Motor neuron (in vitro differentiated cells): ENCODE measurements around the gene PLCD3. TPM values are rescaled to one million over a fixed set of nuclear protein-coding genes. Genes with fewer than 3 reads are reported as not detected.

ENCODE experiments used
- ATAC-seq, 8 experiments: fragments of 200-7000 bp; cut with Tn5 transposase; replicated peaks in 6 of 8; 2 replicates each; pipeline ENCODE4 v1.8.0; 2021; ENCODE audit warnings: mild to moderate bottlenecking in 8 of 8, moderate library complexity in 8 of 8
- H3K27ac ChIP-seq, 2 donors: fragments of 250-450 bp; sonication (Bioruptor Pico); 2 replicates each; pipeline ENCODE4 v1.9.0; 2021; ENCODE audit warnings: antibody characterized with exemption in 2 of 2, mild to moderate bottlenecking in 2 of 2, moderate library complexity in 1 of 2
- H3K4me1 ChIP-seq, 2 donors: fragments of 250-450 bp; sonication (Bioruptor Pico); replicated peaks in 1 of 2; 2 replicates each; pipeline ENCODE4 v1.6.1; 2021; ENCODE audit warnings: antibody characterized with exemption in 2 of 2, mild to moderate bottlenecking in 2 of 2, moderate library complexity in 1 of 2
- H3K4me3 ChIP-seq, 5 donors: fragments of 250-450 bp; sonication (Bioruptor Pico); 2 replicates each; pipeline ENCODE4 v1.9.0; 2021; ENCODE audit warnings: antibody characterized with exemption in 5 of 5, mild to moderate bottlenecking in 5 of 5, moderate library complexity in 4 of 5
- WGBS, 10 experiments: fragments of 450-650 bp; shearing (Covaris generic); methylation state at CpG; one replicate each; pipeline ENCODE4 v1.0.0; 2022; 5-methylcytosine and 5-hydroxymethylcytosine counted together
- in situ Hi-C, 9 experiments: fragments of 400-800 bp; cut with MboI; loops; one replicate each; pipeline ENCODE4 v1.15.0; 2021; ENCODE audit warnings: low sequenced_read_pairs in 9 of 9, low pct_unique_long_range_greater_than_20kb in 2 of 9; ENCODE audit not compliant: unreplicated experiment in 9 of 9
- total RNA-seq, 8 experiments: library from RNA; unstranded; fragments of 300-600 nt; gene quantifications; 2 replicates each; pipeline versions ENCODE4 v1.2.3 to v1.2.4, GENCODE V29; 2022

The PLCD3 gene
- total RNA-seq, 8 experiments from 2014 or later: 2.0 to 40.1 (median 10.0) TPM

- ATAC-seq: no peak
- no peak overlapping the region for H3K4me3 ChIP-seq
- WGBS, 10 experiments: 50 to 80% (median 67%) methylated on average over 1 to 2 of the region's 12 CpGs; no CpG with 5 or more reads in 7 of the 10 experiments
- no peak overlapping the region for H3K27ac ChIP-seq
- in situ Hi-C loops: no loop called here
- H3K4me1 ChIP-seq: peaks cover 0 to 7% of the 10 kb centered on the region in 2 donors
Observed at GRCh38 chr17:45136846-45137560, 4.7 kb upstream of the PLCD3 start.

GRCh38 chr17:45135978-45136791 lies 3.9 kb upstream of the PLCD3 start:
- no peak for ATAC-seq
- Histone ChIP-seq H3K4me1 (peaks cover 0 to 7% of the 10 kb centered on the region in 2 donors), H3K4me3 (peak overlapping the region; percentile 21 to 41 (median 29)), H3K27ac (no peak overlapping the region)
- WGBS, 10 experiments: 0 to 93% (median 83%) methylated on average over 1 to 8 of the region's 21 CpGs; no CpG with 5 or more reads in 6 of the 10 experiments
- in situ Hi-C loops: no loop called here

- WGBS, 10 experiments: 0 to 55% (median 11%) methylated on average over 1 to 9 of the region's 40 CpGs; no CpG with 5 or more reads in 5 of the 10 experiments
- no peak within 1 kb of the TSS for H3K27ac ChIP-seq
- in situ Hi-C loops: no loop called here
- ATAC-seq: peak; percentile 51 to 78 (median 65)
- peaks cover 0 to 7% of the 10 kb centered on the region in 2 donors for H3K4me1 ChIP-seq
- H3K4me3 ChIP-seq: peak within 1 kb of the TSS; percentile 21 to 41 (median 29)
Observed at GRCh38 chr17:45135192-45135977, 3.1 kb upstream of the PLCD3 start, which contains the start of gene ACBD4. Gene ACBD4, plus strand, starts transcription at chr17:45135687. Its CDS starts 458 bp downstream, at chr17:45136145.

- in situ Hi-C loops: no loop called here
- WGBS, 10 experiments: 0 to 11% (median 8%) methylated on average over 4 to 7 of the region's 71 CpGs; no CpG with 5 or more reads in 7 of the 10 experiments
- peak; percentile 36 to 66 (median 56) for ATAC-seq
- H3K4me3 ChIP-seq: peak overlapping the region; percentile 54 to 99 (median 84)
- H3K4me1 ChIP-seq: peaks cover 0 to 13% of the 10 kb centered on the region in 2 donors
- peak overlapping the region; percentile 80 to 82 for H3K27ac ChIP-seq
Observed at GRCh38 chr17:45132572-45133463, 503 bp upstream of the PLCD3 start.

GRCh38 chr17:45131616-45132319 lies 547 bp downstream of the PLCD3 start:
- Histone ChIP-seq H3K27ac (peak overlapping the region in 1 of 2 donors; percentile 21), H3K4me1 (peaks cover 0 to 13% of the 10 kb centered on the region in 2 donors), H3K4me3 (peak overlapping the region; percentile 54 to 99 (median 84))
- WGBS, 10 experiments: 0 to 14% (median 7%) methylated on average over 1 to 5 of the region's 46 CpGs; no CpG with 5 or more reads in 7 of the 10 experiments
- peak in 7 of 8 experiments; percentile 3 to 49 (median 44) for ATAC-seq
- in situ Hi-C loops: no loop called here

- Histone ChIP-seq H3K27ac (no peak overlapping the region), H3K4me3 (peak overlapping the region in 2 of 5 donors; percentile 75 to 84), H3K4me1 (peaks cover 0 to 11% of the 10 kb centered on the region in 2 donors)
- WGBS, 10 experiments: 33 to 95% (median 79%) methylated on average over 1 to 11 of the region's 17 CpGs; no CpG with 5 or more reads in 2 of the 10 experiments
- in situ Hi-C loops: no loop called here
- no peak for ATAC-seq
Observed at GRCh38 chr17:45130681-45131615, 1.4 kb downstream of the PLCD3 start.

- 75 to 100% (median 85%) methylated on average over 1 to 4 of the region's 13 CpGs; no CpG with 5 or more reads in 6 of the 10 experiments for WGBS, 10 experiments
- no peak for ATAC-seq
- H3K27ac ChIP-seq: no peak overlapping the region
- H3K4me3 ChIP-seq: no peak overlapping the region
- H3K4me1 ChIP-seq: peaks cover 0 to 6% of the 10 kb centered on the region in 2 donors
- in situ Hi-C loops: no loop called here
Observed at GRCh38 chr17:45129940-45130680, 2.2 kb downstream of the PLCD3 start.

- 80 to 89% (median 80%) methylated on average over 2 to 3 of the region's 10 CpGs; no CpG with 5 or more reads in 7 of the 10 experiments for WGBS, 10 experiments
- H3K4me1 ChIP-seq: peaks cover 0 to 6% of the 10 kb centered on the region in 2 donors
- H3K27ac ChIP-seq: no peak overlapping the region
- peak; percentile 3 to 25 (median 6) for ATAC-seq
- H3K4me3 ChIP-seq: no peak overlapping the region
- in situ Hi-C loops: no loop called here
Observed at GRCh38 chr17:45129426-45129939, 2.8 kb downstream of the PLCD3 start.

GRCh38 chr17:45128989-45129388 lies 3.3 kb downstream of the PLCD3 start:
- Histone ChIP-seq H3K4me1 (peaks cover 4 to 6% of the 10 kb centered on the region in 2 donors), H3K4me3 (no peak overlapping the region), H3K27ac (no peak overlapping the region)
- ATAC-seq: no peak
- WGBS, 10 experiments: 83 to 100% (median 90%) methylated on average over 2 of the region's 2 CpGs; no CpG with 5 or more reads in 3 of the 10 experiments
- in situ Hi-C loops: no loop called here

GRCh38 chr17:45128331-45128730 lies 4.0 kb downstream of the PLCD3 start:
- H3K4me3 ChIP-seq: no peak overlapping the region
- H3K27ac ChIP-seq: no peak overlapping the region
- in situ Hi-C loops: no loop called here
- no CpG with 5 or more reads among the region's 5 CpGs for WGBS, 10 experiments
- peaks cover 6% of the 10 kb centered on the region in 2 donors for H3K4me1 ChIP-seq
- ATAC-seq: no peak
